HG03175 (cell line): ENCODE results near the gene DUOX1.

Source experiments
- ATAC-seq: cut with Tn5 transposase; IDR thresholded peaks from one replicate; pipeline ENCODE4 v1.9.1; 2021; ENCODE audit warnings: mild to moderate bottlenecking, moderate library complexity; ENCODE audit not compliant: unreplicated experiment

Gene DUOX1

GRCh38 chr15:45139770-45140169 lies 10.0 kb downstream of the DUOX1 start:
- ATAC-seq = no peak

- ATAC-seq = no peak
Measured at GRCh38 chr15:45140557-45141250, 10.9 kb downstream of the DUOX1 start.

GRCh38 chr15:45141386-45141785 lies 11.6 kb downstream of the DUOX1 start:
- no peak for ATAC-seq

GRCh38 chr15:45143056-45143455 lies 13.3 kb downstream of the DUOX1 start:
- ATAC-seq = no peak

GRCh38 chr15:45143946-45144345 lies 14.2 kb downstream of the DUOX1 start:
- no peak for ATAC-seq

GRCh38 chr15:45144775-45145174 lies 15.0 kb downstream of the DUOX1 start:
- no peak for ATAC-seq

GRCh38 chr15:45146405-45146804 lies 16.6 kb downstream of the DUOX1 start:
- ATAC-seq = no peak

- ATAC-seq = no peak
Measured at GRCh38 chr15:45147606-45148005, 17.8 kb downstream of the DUOX1 start.

- no peak for ATAC-seq
Measured at GRCh38 chr15:45148076-45149059, 18.6 kb downstream of the DUOX1 start.

- no peak for ATAC-seq
Measured at GRCh38 chr15:45149060-45149459, 19.3 kb downstream of the DUOX1 start.

GRCh38 chr15:45150481-45150880 lies 20.7 kb downstream of the DUOX1 start:
- no peak for ATAC-seq

- no peak for ATAC-seq
Measured at GRCh38 chr15:45150997-45151396, 21.2 kb downstream of the DUOX1 start.

GRCh38 chr15:45151998-45152828 lies 22.4 kb downstream of the DUOX1 start:
- ATAC-seq = no peak

GRCh38 chr15:45155739-45156138 lies 25.9 kb downstream of the DUOX1 start:
- no peak for ATAC-seq

GRCh38 chr15:45156744-45157455 lies 27.1 kb downstream of the DUOX1 start:
- no peak for ATAC-seq

- no peak for ATAC-seq
Measured at GRCh38 chr15:45157974-45158373, 28.2 kb downstream of the DUOX1 start.

GRCh38 chr15:45161666-45162065 lies 31.9 kb downstream of the DUOX1 start:
- no peak for ATAC-seq

GRCh38 chr15:45162771-45163507 lies 33.1 kb downstream of the DUOX1 start:
- peak; percentile 42 for ATAC-seq

GRCh38 chr15:45163508-45163856 lies 33.7 kb downstream of the DUOX1 start:
- no peak for ATAC-seq

- ATAC-seq = no peak
Measured at GRCh38 chr15:45164914-45165313, 35.1 kb downstream of the DUOX1 start.
